Measurements from ENCODE around the gene ADARB2.

ADARB2 gene

DNA sequence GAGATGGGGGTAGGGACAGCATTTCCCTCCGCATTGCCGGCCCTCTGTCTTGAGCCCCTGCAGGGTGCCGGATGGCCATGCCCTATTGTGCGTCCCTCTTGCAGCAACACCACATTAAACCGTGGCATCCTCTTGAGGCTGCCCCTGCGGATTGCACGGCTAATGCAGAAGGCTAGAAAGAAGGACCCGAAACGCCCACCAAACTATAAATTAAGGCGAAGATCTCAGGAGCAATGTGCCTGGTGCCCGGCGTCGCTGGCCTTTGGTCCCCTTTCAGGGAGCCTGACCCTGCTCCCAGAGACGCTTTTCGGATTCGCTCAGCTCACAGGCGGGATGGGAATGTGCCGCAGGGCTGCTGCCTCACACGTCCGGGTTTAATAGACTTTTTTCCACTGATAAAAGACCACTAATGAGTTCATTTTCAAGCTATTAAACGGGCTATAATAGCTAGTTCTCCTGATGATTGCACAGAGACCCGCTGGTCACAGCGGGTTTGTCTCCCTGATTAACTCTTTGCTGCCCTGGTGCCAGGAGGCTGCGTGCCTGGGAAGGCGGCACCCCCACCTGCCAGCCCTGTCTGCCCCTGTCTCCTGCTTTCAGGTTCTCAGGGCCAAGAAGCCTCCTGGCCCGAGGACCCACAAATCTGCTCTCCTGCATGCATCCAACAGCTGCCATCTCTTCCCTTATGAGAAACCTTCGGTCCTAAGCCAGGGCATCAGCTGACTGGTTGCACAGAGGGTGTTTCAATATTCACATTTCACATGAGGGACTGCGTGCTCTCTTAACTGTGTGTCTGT, 128.3 kb downstream of the ADARB2 start:
- no peak for DNase-seq

- no peak for DNase-seq
Measured at GRCh38 chr10:1608408-1608807, 128.9 kb downstream of the ADARB2 start.

GRCh38 chr10:1607466-1607865, 129.9 kb downstream of the ADARB2 start:
- no peak for DNase-seq

- no peak for DNase-seq
Measured at GRCh38 chr10:1605999-1606940, 131.1 kb downstream of the ADARB2 start.

- DNase-seq, result no peak
Measured at GRCh38 chr10:1605121-1605520, 132.2 kb downstream of the ADARB2 start.

DNA sequence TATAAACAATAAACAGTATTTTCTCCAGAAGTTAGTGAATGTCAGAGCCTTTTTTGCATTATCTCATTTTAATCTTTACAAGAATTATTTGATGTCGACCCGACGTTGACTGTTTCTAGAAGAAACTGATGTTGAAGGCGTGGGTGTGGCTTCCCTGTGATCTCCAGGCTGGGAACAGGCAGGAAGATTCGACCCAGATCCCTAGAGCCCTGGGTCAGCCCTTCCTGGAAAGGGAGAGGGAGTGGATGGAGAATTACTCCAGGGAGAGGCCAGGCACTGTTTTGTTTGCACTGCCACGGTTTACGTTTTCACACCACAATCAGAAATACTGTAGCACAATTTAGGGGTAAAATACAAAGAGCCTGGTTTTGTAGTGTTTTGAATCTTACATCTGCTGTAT, 133.1 kb downstream of the ADARB2 start:
- DNase-seq, result no peak

- DNase-seq, result no peak
Measured at GRCh38 chr10:1603181-1603580, 134.1 kb downstream of the ADARB2 start.

GRCh38 chr10:1602037-1602484, 135.3 kb downstream of the ADARB2 start:
- no peak for DNase-seq

DNA sequence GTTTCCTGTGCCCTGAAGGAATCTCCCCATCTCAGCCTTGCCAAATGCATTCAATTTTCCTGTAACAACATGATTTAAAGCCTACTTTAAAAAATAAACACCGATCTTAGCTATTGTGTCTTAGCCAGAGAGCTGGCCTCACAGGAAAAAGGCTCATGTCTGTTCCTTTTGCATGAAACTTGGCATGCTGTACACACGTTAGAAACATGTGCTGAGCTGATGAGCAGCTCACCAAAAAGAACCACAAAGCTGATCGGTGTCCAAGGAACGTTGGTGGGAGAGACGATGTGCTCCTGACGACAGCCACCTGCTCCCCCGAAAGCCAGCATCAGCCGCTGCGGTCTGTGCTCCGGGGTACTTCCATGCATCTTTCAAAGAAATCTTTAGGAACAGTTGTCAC, 135.9 kb downstream of the ADARB2 start:
- no peak for DNase-seq

GRCh38 chr10:1600861-1601260, 136.5 kb downstream of the ADARB2 start:
- no peak for DNase-seq

DNA sequence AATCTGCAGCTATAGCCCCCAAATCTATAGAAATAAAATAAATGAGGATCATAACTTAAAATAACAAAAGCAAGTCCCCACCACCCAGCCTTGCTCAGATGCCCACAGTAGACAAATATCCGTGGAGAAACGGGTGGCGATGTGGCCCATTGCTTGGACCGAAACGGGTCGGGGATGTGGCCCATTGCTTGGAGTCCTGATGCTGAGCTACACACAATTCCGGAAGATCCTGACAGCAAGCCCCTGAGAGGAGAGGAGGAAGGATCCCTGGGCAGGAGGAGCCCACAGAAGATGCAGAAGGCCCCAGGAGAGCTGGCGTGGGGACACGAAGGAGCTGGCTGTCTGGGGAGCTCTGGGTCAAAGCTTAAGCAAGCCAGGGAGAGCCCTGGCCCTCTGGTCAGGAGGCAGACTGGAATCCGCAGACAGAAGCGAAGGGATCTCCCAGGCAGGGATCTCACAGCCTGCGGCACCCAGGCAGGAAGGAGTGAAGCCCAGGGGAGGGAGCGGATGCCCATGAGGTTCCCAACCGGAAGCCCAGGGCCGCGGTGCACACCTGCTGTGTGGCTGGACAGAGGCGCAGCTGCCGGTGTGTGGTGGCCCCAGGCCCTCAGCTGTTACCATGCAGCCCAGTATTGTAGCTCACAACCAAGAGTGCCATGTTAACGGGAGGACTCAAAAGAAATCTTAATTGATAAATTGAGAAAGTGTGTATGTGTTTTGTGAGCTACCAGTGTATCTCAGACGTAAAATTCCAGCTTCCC, 138.8 kb downstream of the ADARB2 start:
- DNase-seq, result no peak

- no peak for DNase-seq
Measured at GRCh38 chr10:1597370-1598146, 139.8 kb downstream of the ADARB2 start.

- DNase-seq, result no peak
Measured at GRCh38 chr10:1596482-1597099, 140.7 kb downstream of the ADARB2 start.

GRCh38 chr10:1595726-1596125, 141.6 kb downstream of the ADARB2 start:
- no peak for DNase-seq

- DNase-seq, result no peak
Measured at GRCh38 chr10:1595242-1595600, 142.1 kb downstream of the ADARB2 start.

- DNase-seq, result peak; percentile 17
Measured at GRCh38 chr10:1594372-1595241, 142.7 kb downstream of the ADARB2 start.

GRCh38 chr10:1591742-1592141, 145.6 kb downstream of the ADARB2 start:
- no peak for DNase-seq

DNA sequence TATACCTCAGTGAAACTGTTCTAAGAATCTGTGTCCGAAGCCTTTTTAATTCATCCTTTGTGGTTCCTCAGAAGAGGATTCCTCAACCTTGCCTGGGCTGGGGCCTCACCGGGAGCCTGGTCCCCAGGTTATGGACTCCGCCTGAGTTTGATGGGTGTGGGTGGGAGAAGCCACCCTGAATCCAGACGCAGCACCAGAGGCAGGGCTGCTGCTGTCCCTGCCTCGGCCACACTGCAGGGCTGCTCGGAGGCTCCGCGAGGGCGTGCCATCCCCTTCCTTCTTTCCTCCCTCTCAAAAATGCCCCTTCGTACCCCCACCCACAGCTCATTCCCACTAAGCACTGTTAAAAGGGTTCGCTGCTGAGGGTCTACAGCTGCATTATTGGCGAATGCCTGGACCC, 146.3 kb downstream of the ADARB2 start:
- DNase-seq, result no peak

DNA sequence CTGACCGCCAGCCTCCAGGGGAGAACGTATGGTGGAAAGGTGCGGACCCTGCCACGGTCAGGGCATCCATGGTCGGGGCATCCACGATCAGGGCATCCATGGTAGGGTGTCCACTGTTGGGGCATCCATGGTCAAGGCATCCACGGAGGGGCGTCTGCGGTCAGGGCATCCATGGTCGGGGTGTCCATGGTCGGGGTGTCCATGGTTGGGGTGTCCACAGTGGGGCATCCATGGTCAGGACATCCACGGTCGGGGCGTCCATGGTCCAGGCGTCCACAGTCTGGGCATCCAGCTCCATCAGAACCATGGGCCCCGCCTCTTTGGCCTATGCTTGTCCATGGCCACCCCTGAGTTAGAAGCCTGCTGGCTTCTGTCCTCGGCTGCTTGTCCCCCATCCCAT, 148.1 kb downstream of the ADARB2 start:
- no peak for DNase-seq

- no peak for DNase-seq
Measured at GRCh38 chr10:1582739-1583138, 154.6 kb downstream of the ADARB2 start.

- no peak for DNase-seq
Measured at GRCh38 chr10:1581189-1581588, 156.1 kb downstream of the ADARB2 start.

Data from NCI-H1436 (cell line).